NCI-H2081 treated with DMSO at 0.1 percent for 48 hours (cell line): ENCODE measurements around the gene CENPX.

Experiments
- DNase-seq: peaks from one replicate; lab custom pipeline; 2025; lab: John Stamatoyannopoulos, UW

CENPX gene

GRCh38 chr17:82023447-82024241 is 966 bp upstream of the CENPX start:
- DNase-seq = no peak

GRCh38 chr17:82022981-82023446 is 336 bp upstream of the CENPX start, which contains the start of gene LRRC45:
TSS of gene LRRC45 (plus strand) at chr17:82023305. CDS start at chr17:82023644, 339 bp downstream.
- DNase-seq = peak; percentile 98

GRCh38 chr17:82021900-82022309 is 773 bp downstream of the CENPX start:
- no peak for DNase-seq

GRCh38 chr17:82021107-82021899 is 1.4 kb downstream of the CENPX start:
- no peak for DNase-seq

GRCh38 chr17:82020572-82021106 is 2.0 kb downstream of the CENPX start:
- DNase-seq = no peak

- DNase-seq = no peak
Measured at GRCh38 chr17:82019690-82020571, 2.7 kb downstream of the CENPX start.

- DNase-seq = no peak
Measured at GRCh38 chr17:82018989-82019689, 3.5 kb downstream of the CENPX start.

GRCh38 chr17:82018152-82018988 is 4.3 kb downstream of the CENPX start:
- peak; percentile 67 for DNase-seq

- no peak for DNase-seq
Measured at GRCh38 chr17:82017612-82018151, 5.0 kb downstream of the CENPX start.

GRCh38 chr17:82016875-82017459 is 5.7 kb downstream of the CENPX start:
- DNase-seq = no peak

GRCh38 chr17:82016061-82016874 is 6.4 kb downstream of the CENPX start:
- DNase-seq = no peak

GRCh38 chr17:82015311-82015971 is 7.2 kb downstream of the CENPX start:
- DNase-seq = no peak

- DNase-seq = no peak
Measured at GRCh38 chr17:82014971-82015310, 7.7 kb downstream of the CENPX start.

- DNase-seq = no peak
Measured at GRCh38 chr17:82014432-82014831, 8.2 kb downstream of the CENPX start.

GRCh38 chr17:82013772-82014321 is 8.8 kb downstream of the CENPX start:
- no peak for DNase-seq

GRCh38 chr17:82013341-82013740 is 9.3 kb downstream of the CENPX start:
- DNase-seq = no peak

GRCh38 chr17:82012640-82013295 is 9.9 kb downstream of the CENPX start:
- DNase-seq = no peak
